DMS79 treated with DMSO at 0.1 percent for 48 hours (cell line): ENCODE data around the gene CALHM2.
A peak's percentile ranks its signal among the peaks of the same experiment; 100 is the strongest.

ENCODE experiments used
- DNase-seq: peaks from one replicate; lab custom pipeline; 2025; lab: John Stamatoyannopoulos, UW

The CALHM2 gene

GRCh38 chr10:103416436-103417147 is 35.6 kb downstream of the CALHM2 start:
- peak; percentile 4 for DNase-seq

DNA sequence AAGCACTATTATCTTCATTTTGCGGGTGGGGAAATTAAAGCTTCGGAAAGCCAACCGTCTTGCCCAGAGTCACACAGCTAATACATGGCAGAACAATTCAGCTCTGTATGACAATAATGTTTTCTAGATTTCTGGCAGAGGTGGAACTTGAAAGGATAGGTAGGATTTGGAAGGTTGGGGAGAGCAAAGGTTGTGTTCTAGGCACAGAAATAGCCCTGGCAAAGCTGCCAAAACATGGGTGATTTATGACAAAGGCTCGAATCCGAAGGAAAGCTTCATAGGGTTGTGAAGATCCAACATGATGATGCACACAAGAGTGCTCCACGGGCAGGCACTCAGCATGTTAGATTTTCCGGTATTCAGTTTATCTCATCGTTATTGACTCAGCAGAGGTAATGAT is 36.6 kb downstream of the CALHM2 start:
- DNase-seq, result no peak

- DNase-seq, result no peak
Observed at GRCh38 chr10:103413564-103413963, 38.6 kb downstream of the CALHM2 start.

GRCh38 chr10:103397191-103397825 is 54.9 kb downstream of the CALHM2 start:
- no peak for DNase-seq

DNA sequence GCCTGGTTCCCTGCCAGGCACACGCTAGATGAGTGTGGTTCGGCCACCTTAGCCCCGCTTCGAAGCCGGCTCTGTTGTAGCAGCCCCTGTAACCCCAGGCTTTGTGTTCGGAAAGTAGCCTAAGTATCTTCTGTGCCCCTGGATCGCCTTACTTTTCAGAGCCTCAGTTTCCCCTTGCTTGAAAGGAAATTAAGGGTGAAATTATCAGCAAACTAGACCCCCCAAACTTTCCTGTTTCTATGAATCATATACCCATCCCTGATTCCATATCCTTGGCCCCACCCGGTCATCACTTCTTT is 55.4 kb downstream of the CALHM2 start:
- no peak for DNase-seq
